ENCODE data around the gene PICK1.

Gene PICK1

DNA sequence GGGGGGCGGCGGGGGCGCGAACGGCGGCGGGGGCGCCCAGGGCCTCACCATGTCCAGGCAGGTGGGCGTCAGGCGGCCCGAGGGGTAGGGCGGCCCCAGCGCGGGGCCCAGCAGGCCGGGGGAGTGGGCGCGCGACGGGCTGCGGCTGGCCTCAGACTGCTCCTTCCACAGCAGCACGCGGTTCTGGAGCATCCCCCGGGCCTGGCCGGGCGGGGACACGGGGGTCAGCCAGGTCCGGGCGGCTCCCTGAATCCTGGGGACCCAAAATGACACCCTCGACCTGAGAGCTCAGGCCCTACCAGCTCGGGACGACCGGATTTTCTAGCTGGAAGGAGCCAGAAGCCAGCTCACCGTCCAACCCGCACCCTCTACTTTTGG lies 32.3 kb downstream of the PICK1 start:
- no peaks in the 10 kb centered on the region for H3K4me1 ChIP-seq (ENCODE audit: control insufficient read depth in 1 of 2, insufficient read depth in 1 of 2, low read depth in 1 of 2, low read length in 1 of 2)
- H3K9me3 ChIP-seq, result no peaks in the 10 kb centered on the region
- TF ChIP-seq CTCF (IDR thresholded peaks at IDR 0.05), result no peak
- no peak overlapping the region for H3K27ac ChIP-seq
- peaks cover 47% of the 10 kb centered on the region for H3K27me3 ChIP-seq
- H3K4me3 ChIP-seq (ENCODE audit: low read depth in 1 of 2, low read length in 1 of 2), result no peak overlapping the region
- no peaks in the 10 kb centered on the region for H3K36me3 ChIP-seq

- Histone ChIP-seq H3K9me3 (no peaks in the 10 kb centered on the region), H3K27ac (no peak overlapping the region), H3K27me3 (no peaks in the 10 kb centered on the region), H3K36me3 (no peaks in the 10 kb centered on the region), H3K4me1 (ENCODE audit: control insufficient read depth in 1 of 2, insufficient read depth in 1 of 2, low read depth in 1 of 2, low read length in 1 of 2) (no peaks in the 10 kb centered on the region), H3K4me3 (ENCODE audit: low read depth in 1 of 2, low read length in 1 of 2) (no peak overlapping the region)
- no peak for TF ChIP-seq CTCF (IDR thresholded peaks at IDR 0.05)
These were observed 39.9 kb downstream of the PICK1 start for GRCh38 chr22:38097058-38097457.

GRCh38 chr22:38097557-38098409 lies 40.6 kb downstream of the PICK1 start:
- H3K9me3 ChIP-seq, result no peaks in the 10 kb centered on the region
- no peak overlapping the region for H3K4me3 ChIP-seq (ENCODE audit: low read depth in 1 of 2, low read length in 1 of 2)
- no peak for TF ChIP-seq CTCF (IDR thresholded peaks at IDR 0.05)
- no peaks in the 10 kb centered on the region for H3K27me3 ChIP-seq
- H3K27ac ChIP-seq, result no peak overlapping the region
- H3K4me1 ChIP-seq (ENCODE audit: control insufficient read depth in 1 of 2, insufficient read depth in 1 of 2, low read depth in 1 of 2, low read length in 1 of 2), result no peaks in the 10 kb centered on the region
- no peaks in the 10 kb centered on the region for H3K36me3 ChIP-seq

GRCh38 chr22:38098410-38099249 lies 41.4 kb downstream of the PICK1 start:
- Histone ChIP-seq H3K27ac (no peak overlapping the region), H3K4me1 (ENCODE audit: control insufficient read depth in 1 of 2, insufficient read depth in 1 of 2, low read depth in 1 of 2, low read length in 1 of 2) (no peaks in the 10 kb centered on the region), H3K36me3 (no peaks in the 10 kb centered on the region), H3K9me3 (no peaks in the 10 kb centered on the region), H3K4me3 (ENCODE audit: low read depth in 1 of 2, low read length in 1 of 2) (no peak overlapping the region), H3K27me3 (no peaks in the 10 kb centered on the region)
- TF ChIP-seq CTCF (IDR thresholded peaks at IDR 0.05), result no peak

DNA sequence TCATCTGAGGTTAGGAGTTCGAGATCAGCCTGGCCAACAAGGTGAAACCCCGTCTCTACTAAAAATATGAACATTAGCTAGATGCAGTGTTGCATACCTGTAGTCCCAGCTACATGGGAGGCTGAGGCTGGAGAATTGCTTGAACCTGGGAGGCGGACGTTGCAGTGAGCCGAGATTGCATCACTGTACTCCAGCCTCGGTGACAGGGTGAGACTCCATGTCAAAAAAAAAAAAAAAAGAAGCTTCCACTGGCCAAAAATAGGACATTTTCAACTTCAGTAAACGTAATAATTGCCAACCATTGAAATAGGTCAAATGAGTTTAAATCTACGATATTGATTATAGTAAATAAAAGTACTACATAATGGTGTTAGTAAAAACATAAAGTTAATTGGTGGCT lies 46.4 kb downstream of the PICK1 start:
- no peak for TF ChIP-seq CTCF (IDR thresholded peaks at IDR 0.05)
- H3K9me3 ChIP-seq, result no peaks in the 10 kb centered on the region
- H3K36me3 ChIP-seq, result no peaks in the 10 kb centered on the region

More for the DNA sequence above, 46.4 kb downstream of the PICK1 start:
- no peaks in the 10 kb centered on the region for H3K4me1 ChIP-seq (ENCODE audit: control insufficient read depth in 1 of 2, insufficient read depth in 1 of 2, low read depth in 1 of 2, low read length in 1 of 2)
- H3K27me3 ChIP-seq, result no peaks in the 10 kb centered on the region
- no peak overlapping the region for H3K4me3 ChIP-seq (ENCODE audit: low read depth in 1 of 2, low read length in 1 of 2)
- no peak overlapping the region for H3K27ac ChIP-seq

All from neutrophil (primary cell).